ENCODE data around the gene EMILIN1. TPM values are rescaled to one million over a fixed set of nuclear protein-coding genes. Genes with fewer than 3 reads are reported as not detected.

Gene EMILIN1
- total and polyA plus RNA-seq, 2 donors (not counting 3 experiments of a cell fraction or from before 2014, with no cell fraction given) = 11.7 to 16.6 TPM

DNA sequence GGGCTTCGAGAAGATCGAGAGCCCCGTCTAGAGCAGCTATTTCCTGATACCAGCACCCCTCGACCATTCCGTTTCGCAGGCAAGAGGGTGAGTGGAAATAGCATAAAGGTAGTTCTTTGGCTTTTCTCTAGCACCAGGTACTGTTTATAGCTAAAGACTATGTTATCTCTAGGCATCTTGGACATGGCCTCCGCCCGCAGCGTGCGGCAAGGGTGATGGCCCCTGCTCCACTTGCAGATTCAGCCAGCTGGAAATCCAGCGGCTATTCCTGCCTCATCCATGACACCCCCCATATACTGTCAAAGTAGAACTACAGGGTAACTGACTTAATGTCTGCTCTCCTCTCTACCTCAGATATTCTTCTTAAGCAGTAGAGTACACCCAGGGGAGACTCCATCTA, 23.7 kb upstream of the EMILIN1 start:
- no peak for DNase-seq (ENCODE audit: low read depth, low spot score)
- POLR2A ChIA-PET = no interaction called here
- Histone ChIP-seq H3K4me2 (ENCODE audit: insufficient read depth, low read length) (no peak overlapping the region), H3K27me3 (ENCODE audit: control insufficient read depth in 2 of 2, insufficient read depth in 2 of 2, low read length in 2 of 2) (no peaks in the 10 kb centered on the region), H3K4me3 (replicated peaks in 1 of 3; ENCODE audit: insufficient read depth in 1 of 3, low read depth in 1 of 3, low read length in 3 of 3) (no peak overlapping the region), H3K9me3 (replicated peaks; ENCODE audit: control insufficient read depth, insufficient read depth, low read length) (no peaks in the 10 kb centered on the region), H3K27ac (ENCODE audit: insufficient read depth, low read depth, low read length) (no peak overlapping the region), H3K36me3 (ENCODE audit: control insufficient read depth in 2 of 2, extremely low read depth in 1 of 2, insufficient read depth in 2 of 2, low read length in 2 of 2) (peaks cover 3 to 30% of the 10 kb centered on the region in 2 experiments), H3K4me1 (ENCODE audit: control insufficient read depth, extremely low read depth, insufficient read depth, low read length) (peaks cover 6% of the 10 kb centered on the region), H3K9ac (replicated peaks; ENCODE audit: extremely low read depth, insufficient read depth, low read length) (no peak overlapping the region), H3K79me2 (ENCODE audit: control insufficient read depth, insufficient read depth, low read length) (no peaks in the 10 kb centered on the region), H3K9me1 (replicated peaks; ENCODE audit: control insufficient read depth, extremely low read depth, insufficient read depth, low read length) (no peaks in the 10 kb centered on the region), H2AFZ (ENCODE audit: low read depth, low read length) (no peak overlapping the region), H4K20me1 (replicated peaks; ENCODE audit: control insufficient read depth, extremely low read depth, insufficient read depth, low read length) (no peaks in the 10 kb centered on the region)
- intact Hi-C loops (cut with micrococcal nuclease) (no loop called here), dilution Hi-C loops (cut with MboI; ENCODE audit: extremely low pct_ligation_motif_present, low sequenced_read_pairs) (no loop called here)
- no peak for FAIRE-seq
- BruUV-seq (replicated peaks) = no TSS peak
- CTCF ChIA-PET = interaction anchor here (1.0 kb wide), 1 partner anchor 93 kb away, joined by 5 read pairs; no protein-coding TSS in a partner anchor
- no peak for TF ChIP-seq FOS (IDR thresholded peaks at IDR 0.05; ENCODE audit: borderline replicate concordance, insufficient read depth, low read length)
- TF ChIP-seq, protein P1, sequence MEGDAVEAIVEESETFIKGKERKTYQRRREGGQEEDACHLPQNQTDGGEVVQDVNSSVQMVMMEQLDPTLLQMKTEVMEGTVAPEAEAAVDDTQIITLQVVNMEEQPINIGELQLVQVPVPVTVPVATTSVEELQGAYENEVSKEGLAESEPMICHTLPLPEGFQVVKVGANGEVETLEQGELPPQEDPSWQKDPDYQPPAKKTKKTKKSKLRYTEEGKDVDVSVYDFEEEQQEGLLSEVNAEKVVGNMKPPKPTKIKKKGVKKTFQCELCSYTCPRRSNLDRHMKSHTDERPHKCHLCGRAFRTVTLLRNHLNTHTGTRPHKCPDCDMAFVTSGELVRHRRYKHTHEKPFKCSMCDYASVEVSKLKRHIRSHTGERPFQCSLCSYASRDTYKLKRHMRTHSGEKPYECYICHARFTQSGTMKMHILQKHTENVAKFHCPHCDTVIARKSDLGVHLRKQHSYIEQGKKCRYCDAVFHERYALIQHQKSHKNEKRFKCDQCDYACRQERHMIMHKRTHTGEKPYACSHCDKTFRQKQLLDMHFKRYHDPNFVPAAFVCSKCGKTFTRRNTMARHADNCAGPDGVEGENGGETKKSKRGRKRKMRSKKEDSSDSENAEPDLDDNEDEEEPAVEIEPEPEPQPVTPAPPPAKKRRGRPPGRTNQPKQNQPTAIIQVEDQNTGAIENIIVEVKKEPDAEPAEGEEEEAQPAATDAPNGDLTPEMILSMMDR (IDR thresholded peaks at IDR 0.05; ENCODE audit: extremely low read depth in 1 of 2, insufficient read depth in 1 of 2, low read depth in 1 of 2, low read length in 2 of 2) = no peak
- TF ChIP-seq, protein P2, sequence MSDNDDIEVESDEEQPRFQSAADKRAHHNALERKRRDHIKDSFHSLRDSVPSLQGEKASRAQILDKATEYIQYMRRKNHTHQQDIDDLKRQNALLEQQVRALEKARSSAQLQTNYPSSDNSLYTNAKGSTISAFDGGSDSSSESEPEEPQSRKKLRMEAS (IDR thresholded peaks at IDR 0.05; ENCODE audit: insufficient read depth, insufficient read length) = no peak
- no peak for TF ChIP-seq GATA2 (IDR thresholded peaks at IDR 0.05; ENCODE audit: insufficient read depth, insufficient read length, low read depth, low read length)
- no peak for TF ChIP-seq POLR2A (IDR thresholded peaks at IDR 0.05; ENCODE audit: low read depth, low read length)
- no peak for TF ChIP-seq EZH2 (IDR thresholded peaks at IDR 0.05; ENCODE audit: borderline replicate concordance, low read depth, low read length, severe bottlenecking)
- no peak for TF ChIP-seq JUN (IDR thresholded peaks at IDR 0.05; ENCODE audit: borderline replicate concordance, insufficient read depth, insufficient read length, low read depth)
- TF ChIP-seq MYC (IDR thresholded peaks at IDR 0.05; ENCODE audit: low read depth, low read length) = no peak
- no peak for TF ChIP-seq POLR2AphosphoS5 (IDR thresholded peaks at IDR 0.05; ENCODE audit: insufficient read depth, low read depth, low read length)

Measured in endothelial cell of umbilical vein (primary cell).